GM12801 (cell line): ENCODE data around the gene FAXDC2.

Source experiments
- CTCF ChIP-seq: IDR thresholded peaks from one replicate; pipeline ENCODE4 v1.5.1; 2011; ENCODE audit warnings: control low read depth; ENCODE audit not compliant: insufficient read length; ENCODE audit errors: extremely low read depth

FAXDC2 gene

DNA sequence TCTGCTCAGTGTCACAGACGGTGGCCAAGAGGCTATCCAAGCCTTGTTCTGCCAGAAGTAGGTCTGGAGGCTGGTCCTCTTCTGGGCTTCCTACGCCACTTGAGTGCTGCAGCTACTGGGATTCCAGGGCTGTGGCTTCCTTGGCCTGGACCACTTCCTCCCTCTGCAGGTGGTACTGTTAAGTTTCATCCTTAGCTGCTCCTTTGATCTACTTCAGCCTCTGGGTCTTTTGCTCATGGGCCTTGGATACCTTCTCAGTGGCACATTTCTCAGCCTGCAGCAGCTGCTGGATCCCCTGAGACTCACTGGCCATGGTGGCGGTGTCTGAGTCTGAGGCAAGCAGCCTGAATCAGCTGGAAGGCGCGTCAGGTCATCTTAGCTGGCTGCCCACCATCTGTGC lies 18.3 kb upstream of the FAXDC2 start:
- TF ChIP-seq CTCF, result no peak

DNA sequence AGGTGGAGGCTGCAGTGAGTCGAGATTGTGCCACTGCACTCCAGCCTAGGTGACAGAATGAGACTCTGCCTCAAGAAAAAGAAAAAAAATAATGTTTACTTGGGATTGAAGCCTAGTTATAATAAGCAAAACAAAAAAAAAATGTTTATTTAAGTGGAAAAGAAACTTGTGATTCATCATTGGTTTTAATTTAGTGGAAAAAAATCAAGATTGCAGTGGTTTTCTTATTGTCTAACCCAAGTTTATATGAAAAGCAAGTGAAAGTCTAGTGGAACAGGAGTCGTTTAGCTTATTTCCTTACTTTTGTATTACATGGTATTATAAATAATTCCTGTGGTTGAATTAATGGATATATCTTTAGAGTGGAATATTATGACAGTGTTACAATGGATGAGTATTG lies 16.4 kb upstream of the FAXDC2 start:
- no peak for TF ChIP-seq CTCF

GRCh38 chr5:154865466-154866184 lies 15.2 kb upstream of the FAXDC2 start:
- no peak for TF ChIP-seq CTCF

DNA sequence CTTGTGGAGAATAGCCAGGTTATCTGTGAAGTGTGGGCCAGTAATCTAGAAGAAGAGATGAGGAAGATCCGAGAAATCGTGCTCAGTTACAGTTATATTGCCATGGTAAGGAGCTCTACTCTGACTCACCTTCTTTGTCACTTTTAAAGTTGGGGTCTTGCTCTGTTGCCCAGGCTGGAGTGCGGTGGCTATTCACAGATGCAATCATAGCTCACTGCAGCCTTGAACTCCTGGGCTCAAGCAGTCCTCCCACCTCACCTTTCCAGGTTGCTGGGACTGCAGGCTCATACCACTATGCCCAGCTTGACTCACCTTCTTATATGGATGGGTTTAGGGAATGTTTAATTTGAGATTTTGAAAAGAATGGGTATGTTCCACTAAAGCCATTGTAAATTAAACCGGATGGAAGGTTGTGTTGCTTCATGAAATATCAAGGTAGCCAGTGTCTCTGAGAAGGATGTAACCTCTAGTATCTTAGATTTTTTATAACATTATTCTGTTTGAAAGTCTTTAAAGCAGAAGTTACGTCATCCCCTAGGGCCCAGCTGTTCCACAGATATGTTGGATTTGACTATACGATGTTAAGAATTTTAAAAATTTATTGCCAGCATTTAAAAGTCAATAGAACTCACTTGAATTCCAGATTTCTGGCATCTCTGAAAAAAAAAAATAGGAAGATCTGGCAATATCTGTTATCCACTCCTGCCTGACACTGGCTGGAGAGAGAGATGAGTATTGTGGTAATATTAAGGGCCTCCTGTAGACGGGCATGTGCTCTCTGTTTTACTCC lies 13.1 kb upstream of the FAXDC2 start:
- no peak for TF ChIP-seq CTCF

DNA sequence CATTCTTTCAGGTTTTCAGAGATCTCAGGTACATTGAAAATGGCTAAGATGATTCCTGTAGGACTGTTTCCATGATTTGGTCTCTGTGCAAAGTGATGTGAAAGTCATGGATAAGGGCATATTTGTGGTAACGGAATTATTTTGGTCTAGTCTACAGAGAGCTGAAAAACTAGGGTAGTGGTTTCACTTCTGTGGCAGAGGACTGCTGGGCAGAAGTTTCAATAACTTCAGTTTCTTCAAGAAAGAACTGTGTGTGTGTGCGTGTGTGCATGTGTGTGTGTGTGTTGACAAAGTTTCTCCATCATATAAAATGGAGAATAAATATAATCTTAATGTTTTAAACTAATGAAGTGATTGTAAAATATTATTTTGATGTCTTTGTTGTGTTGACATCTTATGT lies 12.4 kb upstream of the FAXDC2 start:
- no peak for TF ChIP-seq CTCF

- TF ChIP-seq CTCF, result no peak
Observed at GRCh38 chr5:154861946-154862345, 11.5 kb upstream of the FAXDC2 start.

DNA sequence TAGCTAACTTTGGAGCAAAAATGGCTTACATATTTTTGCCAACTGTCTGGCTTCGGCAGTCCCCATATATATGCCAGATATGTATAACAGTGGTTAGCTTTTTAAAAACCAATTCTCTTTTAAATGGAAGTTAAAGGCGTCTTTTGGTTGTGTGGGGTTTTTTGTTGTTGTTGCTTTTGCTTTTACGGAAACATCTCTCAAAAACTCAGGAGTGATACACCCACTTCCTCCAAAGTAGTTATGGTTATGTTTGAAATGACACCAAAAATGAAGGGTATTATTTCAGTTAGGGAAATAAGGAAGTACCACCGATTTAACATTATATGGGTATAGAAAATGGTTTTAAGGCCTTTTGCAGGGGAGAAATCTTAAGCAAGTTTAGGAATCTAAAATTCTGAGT lies 10.4 kb upstream of the FAXDC2 start:
- TF ChIP-seq CTCF, result no peak
